Gastrocnemius medialis (tissue), 4 donors: ENCODE data around the gene TMEM191C.
"Not testable (repeated sequence)": the region's sequence is repeated elsewhere in the genome, so short reads cannot be mapped to it uniquely, and the experiment has no call there.

Experiments
- CTCF ChIP-seq, 5 experiments: fragments of 450-650 bp in 3 of 5; fragments of 200-600 bp in 2 of 5; sonication (generic) in 2 of 5; IDR thresholded peaks in 4 of 5; conservative IDR thresholded peaks in 1 of 5; 1 replicate in 4 of 5; 2 replicates in 1 of 5; pipeline ENCODE4 v1.5.1; 2016 to 2019; ENCODE audit warnings: antibody characterized with exemption in 5 of 5, mild to moderate bottlenecking in 3 of 5, moderate library complexity in 3 of 5
- POLR2A ChIP-seq, 2 donors: fragments of 450-650 bp; IDR thresholded peaks; one replicate each; pipeline ENCODE4 v1.6.1; 2017; ENCODE audit warnings: antibody characterized with exemption in 2 of 2, mild to moderate bottlenecking in 2 of 2, moderate library complexity in 2 of 2

GRCh38 chr22:21452666-21453065 lies 14.5 kb upstream of the TMEM191C start:
- TF ChIP-seq CTCF (IDR thresholded peaks at IDR 0.05 in 4 of 5, conservative IDR thresholded peaks at IDR 0.05 in 1 of 5); POLR2A (IDR thresholded peaks at IDR 0.05): not testable (repeated sequence)
